Astrocyte (in vitro differentiated cells and primary cell): ENCODE measurements around the gene OTOL1. TPM values are rescaled to one million over a fixed set of nuclear protein-coding genes. Genes with fewer than 3 reads are reported as not detected.

ENCODE experiments used
- DNase-seq: peaks from one replicate; pipeline ENCODE4 v3.0.0-alpha.2; 2010; ENCODE audit warnings: low read depth
- FAIRE-seq: peaks from 2 replicates; lab custom pipeline; 2011; peaks lifted over from hg19 to GRCh38; lab: Jason Lieb, UNC
- H2AFZ ChIP-seq: 2 replicates; pipeline ENCODE4 v1.6.0; 2012; ENCODE audit warnings: low read depth, low read length, inconsistent platforms
- H3K27ac ChIP-seq: 2 replicates; pipeline ENCODE4 v1.5.1; 2011; ENCODE audit warnings: low read depth, low read length, inconsistent platforms
- H3K27me3 ChIP-seq: 2 replicates; pipeline ENCODE4 v1.6.0; 2011; ENCODE audit warnings: low read length, inconsistent platforms; ENCODE audit not compliant: insufficient read depth
- H3K36me3 ChIP-seq: 2 replicates; pipeline ENCODE4 v1.5.1; 2011; ENCODE audit warnings: low read length, inconsistent platforms; ENCODE audit not compliant: insufficient read depth
- H3K4me1 ChIP-seq: 2 replicates; pipeline ENCODE4 v1.5.1; 2011; ENCODE audit warnings: low read length, inconsistent platforms; ENCODE audit not compliant: insufficient read depth
- H3K4me2 ChIP-seq: 2 replicates; pipeline ENCODE4 v1.6.0; 2012; ENCODE audit warnings: low read length, inconsistent platforms
- H3K4me3 ChIP-seq: 2 replicates; pipeline ENCODE4 v1.5.1; 2011; ENCODE audit warnings: low read depth, mild to moderate bottlenecking, low read length, inconsistent platforms; ENCODE audit not compliant: insufficient read depth
- H3K79me2 ChIP-seq: 2 replicates; pipeline ENCODE4 v1.6.0; 2012; ENCODE audit warnings: mild to moderate bottlenecking, low read length, inconsistent platforms; ENCODE audit not compliant: insufficient read depth
- H3K9ac ChIP-seq: 2 replicates; pipeline ENCODE4 v1.6.0; 2012; ENCODE audit warnings: mild to moderate bottlenecking, low read length, inconsistent platforms
- H3K9me3 ChIP-seq: 2 replicates; pipeline ENCODE4 v1.5.1; 2012; ENCODE audit warnings: low read depth, mild to moderate bottlenecking, low read length, inconsistent platforms; ENCODE audit not compliant: insufficient read depth
- H4K20me1 ChIP-seq: 2 replicates; pipeline ENCODE4 v1.6.0; 2012; ENCODE audit warnings: low read length, inconsistent platforms; ENCODE audit not compliant: insufficient read depth
- H3K27ac Mint-ChIP-seq: one replicate; pipeline ENCODE4 v1.8.0; 2021; ENCODE audit warnings: mild to moderate bottlenecking, mixed read lengths; ENCODE audit not compliant: unreplicated experiment
- H3K27me3 Mint-ChIP-seq: one replicate; pipeline ENCODE4 v1.8.0; 2021; ENCODE audit warnings: low read depth, mixed read lengths; ENCODE audit not compliant: unreplicated experiment
- H3K36me3 Mint-ChIP-seq: one replicate; pipeline ENCODE4 v1.8.0; 2021; ENCODE audit warnings: low read depth, mixed read lengths; ENCODE audit not compliant: unreplicated experiment
- H3K4me1 Mint-ChIP-seq: one replicate; pipeline ENCODE4 v1.8.0; 2021; ENCODE audit warnings: low read depth, mixed read lengths; ENCODE audit not compliant: unreplicated experiment
- H3K4me3 Mint-ChIP-seq: one replicate; pipeline ENCODE4 v1.8.0; 2021; ENCODE audit warnings: mild to moderate bottlenecking, moderate library complexity, mixed read lengths; ENCODE audit not compliant: unreplicated experiment
- H3K9me3 Mint-ChIP-seq: one replicate; pipeline ENCODE4 v1.8.0; 2021; ENCODE audit warnings: mild to moderate bottlenecking, mixed read lengths; ENCODE audit not compliant: unreplicated experiment
- EZH2 ChIP-seq: IDR thresholded peaks from 2 replicates; pipeline ENCODE4 v1.6.1; 2012; ENCODE audit warnings: mild to moderate bottlenecking, low read length, inconsistent platforms; ENCODE audit not compliant: insufficient read depth
- total RNA-seq: library from RNA; stranded (reverse); gene quantifications from 2 replicates; pipeline ENCODE4 v1.2.1, GENCODE V29; 2021
- TF ChIP-seq, protein P1 (sequence below): IDR thresholded peaks from 2 replicates; pipeline ENCODE4 v1.5.1; 2011; ENCODE audit warnings: low read depth, mild to moderate bottlenecking, inconsistent platforms, low read length, moderate library complexity; ENCODE audit not compliant: insufficient read depth

OTOL1 gene
- total RNA-seq, 1 donor from 2014 or later: not detected

- TF ChIP-seq EZH2: no peak
- TF ChIP-seq, protein P1, sequence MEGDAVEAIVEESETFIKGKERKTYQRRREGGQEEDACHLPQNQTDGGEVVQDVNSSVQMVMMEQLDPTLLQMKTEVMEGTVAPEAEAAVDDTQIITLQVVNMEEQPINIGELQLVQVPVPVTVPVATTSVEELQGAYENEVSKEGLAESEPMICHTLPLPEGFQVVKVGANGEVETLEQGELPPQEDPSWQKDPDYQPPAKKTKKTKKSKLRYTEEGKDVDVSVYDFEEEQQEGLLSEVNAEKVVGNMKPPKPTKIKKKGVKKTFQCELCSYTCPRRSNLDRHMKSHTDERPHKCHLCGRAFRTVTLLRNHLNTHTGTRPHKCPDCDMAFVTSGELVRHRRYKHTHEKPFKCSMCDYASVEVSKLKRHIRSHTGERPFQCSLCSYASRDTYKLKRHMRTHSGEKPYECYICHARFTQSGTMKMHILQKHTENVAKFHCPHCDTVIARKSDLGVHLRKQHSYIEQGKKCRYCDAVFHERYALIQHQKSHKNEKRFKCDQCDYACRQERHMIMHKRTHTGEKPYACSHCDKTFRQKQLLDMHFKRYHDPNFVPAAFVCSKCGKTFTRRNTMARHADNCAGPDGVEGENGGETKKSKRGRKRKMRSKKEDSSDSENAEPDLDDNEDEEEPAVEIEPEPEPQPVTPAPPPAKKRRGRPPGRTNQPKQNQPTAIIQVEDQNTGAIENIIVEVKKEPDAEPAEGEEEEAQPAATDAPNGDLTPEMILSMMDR: no peak
- Mint-ChIP-seq H3K4me3 (no peak overlapping the region), H3K4me1 (no peaks in the 10 kb centered on the region), H3K27ac (no peak overlapping the region), H3K9me3 (peaks cover 3% of the 10 kb centered on the region), H3K36me3 (no peaks in the 10 kb centered on the region), H3K27me3 (no peaks in the 10 kb centered on the region)
- Histone ChIP-seq H3K79me2 (no peaks in the 10 kb centered on the region), H3K36me3 (no peaks in the 10 kb centered on the region), H3K27ac (no peak overlapping the region), H3K9ac (no peak overlapping the region), H4K20me1 (no peaks in the 10 kb centered on the region), H3K4me2 (no peak overlapping the region), H3K9me3 (no peaks in the 10 kb centered on the region), H3K4me1 (no peaks in the 10 kb centered on the region), H2AFZ (no peak overlapping the region), H3K4me3 (no peak overlapping the region), H3K27me3 (no peaks in the 10 kb centered on the region)
- DNase-seq (no peak), FAIRE-seq (no peak)
Observed at GRCh38 chr3:161454615-161455014, 42.0 kb upstream of the OTOL1 start.

DNA sequence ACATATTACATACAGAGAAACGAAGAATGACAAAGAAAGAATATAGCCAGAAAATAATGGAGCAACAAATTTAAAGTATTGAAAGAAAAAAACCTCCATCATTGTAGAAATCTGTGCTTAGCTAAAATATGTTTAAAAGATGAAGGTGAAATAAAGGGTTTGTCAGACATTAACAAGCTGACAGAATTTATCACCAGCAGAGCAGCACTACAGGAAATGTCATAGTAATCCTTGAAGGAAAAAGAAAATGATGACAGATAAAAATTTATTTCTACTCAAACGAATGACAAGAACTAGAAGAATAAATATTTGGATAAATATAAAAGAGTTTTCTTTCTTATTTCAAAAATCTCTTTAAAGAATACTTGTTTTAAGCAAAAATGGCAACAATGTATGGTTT, 40.6 kb upstream of the OTOL1 start:
- Histone ChIP-seq H2AFZ (no peak overlapping the region), H3K4me1 (no peaks in the 10 kb centered on the region), H4K20me1 (no peaks in the 10 kb centered on the region), H3K9ac (no peak overlapping the region), H3K4me3 (no peak overlapping the region), H3K79me2 (no peaks in the 10 kb centered on the region), H3K27me3 (no peaks in the 10 kb centered on the region), H3K27ac (no peak overlapping the region), H3K4me2 (no peak overlapping the region), H3K9me3 (no peaks in the 10 kb centered on the region), H3K36me3 (no peaks in the 10 kb centered on the region)
- Mint-ChIP-seq H3K9me3 (peaks cover 3% of the 10 kb centered on the region), H3K4me1 (no peaks in the 10 kb centered on the region), H3K27me3 (no peaks in the 10 kb centered on the region), H3K4me3 (no peak overlapping the region), H3K27ac (no peak overlapping the region), H3K36me3 (no peaks in the 10 kb centered on the region)
- no peak for DNase-seq
- TF ChIP-seq, protein P1: no peak
- no peak for TF ChIP-seq EZH2
- no peak for FAIRE-seq

DNA sequence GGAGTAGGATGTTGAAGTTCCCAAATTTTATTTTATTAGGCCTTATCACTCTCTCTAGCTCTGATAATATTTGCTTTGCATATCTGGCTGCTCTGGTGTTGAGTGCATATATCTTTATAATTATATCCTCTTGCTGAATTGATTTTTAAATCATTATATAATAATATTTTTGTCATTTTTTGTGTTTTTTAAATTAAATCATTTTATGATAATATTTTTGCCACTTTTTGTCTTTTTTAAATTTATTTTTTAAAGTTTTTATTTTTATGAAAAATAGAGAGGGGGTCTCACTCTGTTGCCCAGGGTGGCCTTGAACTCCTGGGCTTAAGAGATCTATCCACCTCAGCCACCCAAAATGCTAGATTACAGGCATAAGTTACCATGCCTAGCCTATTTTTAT, 34.5 kb upstream of the OTOL1 start:
- Mint-ChIP-seq H3K9me3 (peaks cover 6% of the 10 kb centered on the region), H3K4me3 (no peak overlapping the region), H3K4me1 (no peaks in the 10 kb centered on the region), H3K27me3 (no peaks in the 10 kb centered on the region), H3K36me3 (no peaks in the 10 kb centered on the region), H3K27ac (no peak overlapping the region)
- Histone ChIP-seq H3K27me3 (no peaks in the 10 kb centered on the region), H3K4me1 (no peaks in the 10 kb centered on the region), H3K79me2 (no peaks in the 10 kb centered on the region), H4K20me1 (no peaks in the 10 kb centered on the region), H3K27ac (no peak overlapping the region), H3K4me3 (no peak overlapping the region), H3K9me3 (no peaks in the 10 kb centered on the region), H2AFZ (no peak overlapping the region), H3K4me2 (no peak overlapping the region), H3K9ac (no peak overlapping the region), H3K36me3 (no peaks in the 10 kb centered on the region)
- no peak for DNase-seq
- TF ChIP-seq, protein P1: no peak
- TF ChIP-seq EZH2: no peak
- no peak for FAIRE-seq
